Measurements from ENCODE around the gene DDN. TPM values are rescaled to one million over a fixed set of nuclear protein-coding genes. Genes with fewer than 3 reads are reported as not detected.

DDN gene
- total and polyA plus RNA-seq, 10 of the 15 experiments (the other 5 are each of a cell fraction or from before 2014, with no cell fraction given), result 0.10 to 13.4 (median 3.7) TPM

DNA sequence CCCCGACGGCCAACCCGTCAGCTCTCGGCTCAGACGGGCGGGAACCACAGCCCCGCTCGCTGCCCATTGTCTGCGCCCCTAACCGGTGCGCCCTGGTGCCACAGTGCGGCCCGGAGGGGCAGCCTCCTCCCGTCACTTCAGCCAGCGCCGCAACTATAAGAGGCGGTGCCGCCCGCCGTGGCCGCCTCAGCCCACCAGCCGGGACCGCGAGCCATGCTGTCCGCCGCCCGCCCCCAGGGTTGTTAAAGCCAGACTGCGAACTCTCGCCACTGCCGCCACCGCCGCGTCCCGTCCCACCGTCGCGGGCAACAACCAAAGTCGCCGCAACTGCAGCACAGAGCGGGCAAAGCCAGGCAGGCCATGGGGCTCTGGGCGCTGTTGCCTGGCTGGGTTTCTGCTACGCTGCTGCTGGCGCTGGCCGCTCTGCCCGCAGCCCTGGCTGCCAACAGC, 20.9 kb downstream of the DDN start, which contains the start of gene WNT1:
WNT1 (plus strand) TSS at position 32 of the 450 bp plus-strand sequence; CDS start at position 361, 329 bp downstream.
- intact Hi-C loops (cut with micrococcal nuclease; ENCODE audit: unreplicated experiment) (loop anchor here (2.0 kb wide), 1 partner anchor 54 kb away; the partner anchor contains the start of gene FKBP11), in situ Hi-C loops (cut with MboI) (no loop called here)
- Histone ChIP-seq H3K4me1 (ENCODE audit: control insufficient read depth, insufficient read depth, low read length) (peaks cover 34% of the 10 kb centered on the region), H3K4me2 (ENCODE audit: control insufficient read depth, insufficient read depth) (peak within 1 kb of the TSS; percentile 36), H3K9ac (ENCODE audit: control insufficient read depth, insufficient read depth, low read length) (no peak within 1 kb of the TSS), H3K79me2 (ENCODE audit: control insufficient read depth, insufficient read depth, low read length) (no peaks in the 10 kb centered on the region), H4K20me1 (ENCODE audit: control insufficient read depth, insufficient read depth) (no peaks in the 10 kb centered on the region; the same call in 1 of the 2 replicates), H3K27ac (ENCODE audit: control insufficient read depth, insufficient read depth) (no peak within 1 kb of the TSS), H2AFZ (ENCODE audit: control insufficient read depth, low read depth, low read length) (peak within 1 kb of the TSS; percentile 63), H3K27me3 (replicated peaks in 1 of 2; ENCODE audit: control insufficient read depth in 2 of 2, insufficient read depth in 2 of 2, low read length in 1 of 2) (peaks cover 34 to 37% of the 10 kb centered on the region in 2 experiments), H3K4me3 (peak within 1 kb of the TSS; percentile 61; the same call in 1 of the 2 replicates), H3K9me3 (replicated peaks; ENCODE audit: control insufficient read depth, insufficient read depth, low read length) (no peaks in the 10 kb centered on the region), H3K36me3 (ENCODE audit: control insufficient read depth in 2 of 2, insufficient read depth in 2 of 2, low read length in 1 of 2) (no peaks in the 10 kb centered on the region)
- peak; percentile 51 for ATAC-seq
- DNase-seq (ENCODE audit: low read depth, low spot score), result no peak
- no TSS peak for BruUV-seq (replicated peaks)
- WGBS (ENCODE audit: insufficient coverage, insufficient replicate concordance, low lambda C conversion rate, missing lambda C conversion rate), result 2% methylated on average over 29 of the region's 45 CpGs
- ChIA-PET SMC1A (ENCODE audit: uncharacterized antibody, unreplicated experiment) (interaction anchor here (1.6 to 2.9 kb wide), 5 partner anchors 10 to 126 kb away, joined by 6 to 17 read pairs (median 7); partner anchors contain the start of genes DDX23 and FKBP11), RAD21 (ENCODE audit: unreplicated experiment) (interaction anchor here (0.8 to 3.4 kb wide), 10 partner anchors 9 to 126 kb away, joined by 3 to 22 read pairs (median 6); partner anchors contain the start of genes ARF3 and DDX23), POLR2A (interaction anchor here (0.7 to 1.8 kb wide), 8 partner anchors 10 to 153 kb away, joined by 3 to 12 read pairs (median 4); partner anchors contain the start of genes ARF3, DDX23, FKBP11 and TUBA1B), CTCF (interaction anchor here (0.9 to 9.5 kb wide), 21 partner anchors 8 to 128 kb away, joined by 3 to 106 read pairs (median 5); partner anchors contain the start of genes ARF3, DDX23 and FKBP11)
- FAIRE-seq, result no peak
- peak; percentile 58 for TF ChIP-seq SUZ12 (IDR thresholded peaks at IDR 0.05; ENCODE audit: unreplicated experiment)
- TF ChIP-seq, protein P1, sequence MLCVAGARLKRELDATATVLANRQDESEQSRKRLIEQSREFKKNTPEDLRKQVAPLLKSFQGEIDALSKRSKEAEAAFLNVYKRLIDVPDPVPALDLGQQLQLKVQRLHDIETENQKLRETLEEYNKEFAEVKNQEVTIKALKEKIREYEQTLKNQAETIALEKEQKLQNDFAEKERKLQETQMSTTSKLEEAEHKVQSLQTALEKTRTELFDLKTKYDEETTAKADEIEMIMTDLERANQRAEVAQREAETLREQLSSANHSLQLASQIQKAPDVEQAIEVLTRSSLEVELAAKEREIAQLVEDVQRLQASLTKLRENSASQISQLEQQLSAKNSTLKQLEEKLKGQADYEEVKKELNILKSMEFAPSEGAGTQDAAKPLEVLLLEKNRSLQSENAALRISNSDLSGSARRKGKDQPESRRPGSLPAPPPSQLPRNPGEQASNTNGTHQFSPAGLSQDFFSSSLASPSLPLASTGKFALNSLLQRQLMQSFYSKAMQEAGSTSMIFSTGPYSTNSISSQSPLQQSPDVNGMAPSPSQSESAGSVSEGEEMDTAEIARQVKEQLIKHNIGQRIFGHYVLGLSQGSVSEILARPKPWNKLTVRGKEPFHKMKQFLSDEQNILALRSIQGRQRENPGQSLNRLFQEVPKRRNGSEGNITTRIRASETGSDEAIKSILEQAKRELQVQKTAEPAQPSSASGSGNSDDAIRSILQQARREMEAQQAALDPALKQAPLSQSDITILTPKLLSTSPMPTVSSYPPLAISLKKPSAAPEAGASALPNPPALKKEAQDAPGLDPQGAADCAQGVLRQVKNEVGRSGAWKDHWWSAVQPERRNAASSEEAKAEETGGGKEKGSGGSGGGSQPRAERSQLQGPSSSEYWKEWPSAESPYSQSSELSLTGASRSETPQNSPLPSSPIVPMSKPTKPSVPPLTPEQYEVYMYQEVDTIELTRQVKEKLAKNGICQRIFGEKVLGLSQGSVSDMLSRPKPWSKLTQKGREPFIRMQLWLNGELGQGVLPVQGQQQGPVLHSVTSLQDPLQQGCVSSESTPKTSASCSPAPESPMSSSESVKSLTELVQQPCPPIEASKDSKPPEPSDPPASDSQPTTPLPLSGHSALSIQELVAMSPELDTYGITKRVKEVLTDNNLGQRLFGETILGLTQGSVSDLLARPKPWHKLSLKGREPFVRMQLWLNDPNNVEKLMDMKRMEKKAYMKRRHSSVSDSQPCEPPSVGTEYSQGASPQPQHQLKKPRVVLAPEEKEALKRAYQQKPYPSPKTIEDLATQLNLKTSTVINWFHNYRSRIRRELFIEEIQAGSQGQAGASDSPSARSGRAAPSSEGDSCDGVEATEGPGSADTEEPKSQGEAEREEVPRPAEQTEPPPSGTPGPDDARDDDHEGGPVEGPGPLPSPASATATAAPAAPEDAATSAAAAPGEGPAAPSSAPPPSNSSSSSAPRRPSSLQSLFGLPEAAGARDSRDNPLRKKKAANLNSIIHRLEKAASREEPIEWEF (IDR thresholded peaks at IDR 0.05; ENCODE audit: insufficient replicate concordance, low read depth, low read length), result no peak
- no peak for TF ChIP-seq MYB (IDR thresholded peaks at IDR 0.05; ENCODE audit: borderline replicate concordance, low read depth, low read length)
- no peak for TF ChIP-seq SIX5 (IDR thresholded peaks at IDR 0.05; ENCODE audit: low read depth, low read length, severe bottlenecking)
- no peak for TF ChIP-seq EED (IDR thresholded peaks at IDR 0.05; ENCODE audit: low read depth)
- no peak for TF ChIP-seq STAT3 (IDR thresholded peaks at IDR 0.05; ENCODE audit: low read depth, low read length)
- TF ChIP-seq ZZZ3 (IDR thresholded peaks at IDR 0.05; ENCODE audit: control insufficient read depth, insufficient read length, low read depth), result no peak
- TF ChIP-seq, protein P2, sequence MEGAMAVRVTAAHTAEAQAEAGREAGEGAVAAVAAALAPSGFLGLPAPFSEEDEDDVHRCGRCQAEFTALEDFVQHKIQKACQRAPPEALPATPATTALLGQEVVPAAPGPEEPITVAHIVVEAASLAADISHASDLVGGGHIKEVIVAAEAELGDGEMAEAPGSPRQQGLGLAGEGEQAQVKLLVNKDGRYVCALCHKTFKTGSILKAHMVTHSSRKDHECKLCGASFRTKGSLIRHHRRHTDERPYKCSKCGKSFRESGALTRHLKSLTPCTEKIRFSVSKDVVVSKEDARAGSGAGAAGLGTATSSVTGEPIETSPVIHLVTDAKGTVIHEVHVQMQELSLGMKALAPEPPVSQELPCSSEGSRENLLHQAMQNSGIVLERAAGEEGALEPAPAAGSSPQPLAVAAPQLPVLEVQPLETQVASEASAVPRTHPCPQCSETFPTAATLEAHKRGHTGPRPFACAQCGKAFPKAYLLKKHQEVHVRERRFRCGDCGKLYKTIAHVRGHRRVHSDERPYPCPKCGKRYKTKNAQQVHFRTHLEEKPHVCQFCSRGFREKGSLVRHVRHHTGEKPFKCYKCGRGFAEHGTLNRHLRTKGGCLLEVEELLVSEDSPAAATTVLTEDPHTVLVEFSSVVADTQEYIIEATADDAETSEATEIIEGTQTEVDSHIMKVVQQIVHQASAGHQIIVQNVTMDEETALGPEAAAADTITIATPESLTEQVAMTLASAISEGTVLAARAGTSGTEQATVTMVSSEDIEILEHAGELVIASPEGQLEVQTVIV (IDR thresholded peaks at IDR 0.05; ENCODE audit: borderline replicate concordance, partially characterized antibody), result no peak
- TF ChIP-seq HDAC2 (IDR thresholded peaks at IDR 0.05), result no peak
- TF ChIP-seq HDGF (IDR thresholded peaks at IDR 0.05), result no peak
- no peak for TF ChIP-seq ZNF384 (IDR thresholded peaks at IDR 0.05; ENCODE audit: borderline replicate concordance, low read depth, low read length)
- 0 out of 2 replicates have a peak, but pooled peaks have one; percentile 7 for TF ChIP-seq BACH1 (IDR thresholded peaks at IDR 0.05; ENCODE audit: borderline replicate concordance)
- no peak for TF ChIP-seq EZH2 (IDR thresholded peaks at IDR 0.05; ENCODE audit: borderline replicate concordance, control insufficient read depth, low read depth, low read length)
- TF ChIP-seq HDAC6 (IDR thresholded peaks at IDR 0.05; ENCODE audit: unreplicated experiment), result peak; percentile 76
- TF ChIP-seq BRCA1 (IDR thresholded peaks at IDR 0.05; ENCODE audit: low read depth, low read length), result no peak
- TF ChIP-seq NR2C2 (IDR thresholded peaks at IDR 0.05; ENCODE audit: borderline replicate concordance, control insufficient read depth, insufficient read length, low read depth), result no peak
- TF ChIP-seq JUND (IDR thresholded peaks at IDR 0.05; ENCODE audit: low read depth, low read length), result no peak

Data from GM12878 (cell line).